ENCODE results near the gene ADAP1.
A peak's percentile ranks its signal among the peaks of the same experiment; 100 is the strongest.

ADAP1 gene

DNA sequence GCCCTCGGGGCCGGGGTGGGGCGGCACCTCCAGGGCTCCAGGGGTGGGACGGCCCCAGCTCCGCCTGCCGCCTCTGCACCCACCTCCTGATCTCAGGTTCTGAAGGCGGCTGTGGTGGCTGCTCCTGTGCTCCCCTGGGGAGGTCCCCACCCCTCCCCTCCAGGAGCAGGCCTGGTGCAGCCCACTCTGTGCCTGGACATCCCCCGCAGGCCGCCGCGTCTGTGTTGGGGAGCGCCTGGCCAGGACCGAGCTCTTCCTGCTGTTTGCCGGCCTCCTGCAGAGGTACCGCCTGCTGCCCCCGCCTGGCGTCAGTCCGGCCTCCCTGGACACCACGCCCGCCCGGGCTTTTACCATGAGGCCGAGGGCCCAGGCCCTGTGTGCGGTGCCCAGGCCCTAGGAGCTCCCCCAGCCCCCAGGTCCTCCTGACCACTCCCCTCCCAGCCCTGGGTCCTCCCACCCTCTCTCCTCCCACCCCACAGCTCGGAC lies 34.0 kb upstream of the ADAP1 start:
- DNase-seq: no peak

GRCh38 chr7:987909-988308 lies 33.4 kb upstream of the ADAP1 start:
- DNase-seq: no peak

- DNase-seq: no peak
Measured at GRCh38 chr7:986766-987751, 32.6 kb upstream of the ADAP1 start.

- peak in 1 of 2 experiments; percentile 39 for DNase-seq
Measured at GRCh38 chr7:985915-986741, 31.6 kb upstream of the ADAP1 start.

DNA sequence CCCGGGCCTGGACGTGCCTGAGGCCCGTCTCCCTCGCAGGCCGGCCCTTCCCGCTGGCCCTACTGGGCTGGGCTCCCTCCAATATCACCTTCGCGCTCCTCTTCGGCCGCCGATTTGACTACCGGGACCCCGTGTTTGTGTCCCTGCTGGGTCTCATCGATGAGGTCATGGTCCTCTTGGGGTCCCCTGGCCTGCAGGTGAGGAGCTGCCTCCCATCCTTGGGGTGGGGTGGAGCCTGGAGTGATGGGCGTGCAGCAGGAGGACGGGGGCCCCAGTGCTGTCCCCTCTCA lies 30.6 kb upstream of the ADAP1 start:
- DNase-seq: no peak

DNA sequence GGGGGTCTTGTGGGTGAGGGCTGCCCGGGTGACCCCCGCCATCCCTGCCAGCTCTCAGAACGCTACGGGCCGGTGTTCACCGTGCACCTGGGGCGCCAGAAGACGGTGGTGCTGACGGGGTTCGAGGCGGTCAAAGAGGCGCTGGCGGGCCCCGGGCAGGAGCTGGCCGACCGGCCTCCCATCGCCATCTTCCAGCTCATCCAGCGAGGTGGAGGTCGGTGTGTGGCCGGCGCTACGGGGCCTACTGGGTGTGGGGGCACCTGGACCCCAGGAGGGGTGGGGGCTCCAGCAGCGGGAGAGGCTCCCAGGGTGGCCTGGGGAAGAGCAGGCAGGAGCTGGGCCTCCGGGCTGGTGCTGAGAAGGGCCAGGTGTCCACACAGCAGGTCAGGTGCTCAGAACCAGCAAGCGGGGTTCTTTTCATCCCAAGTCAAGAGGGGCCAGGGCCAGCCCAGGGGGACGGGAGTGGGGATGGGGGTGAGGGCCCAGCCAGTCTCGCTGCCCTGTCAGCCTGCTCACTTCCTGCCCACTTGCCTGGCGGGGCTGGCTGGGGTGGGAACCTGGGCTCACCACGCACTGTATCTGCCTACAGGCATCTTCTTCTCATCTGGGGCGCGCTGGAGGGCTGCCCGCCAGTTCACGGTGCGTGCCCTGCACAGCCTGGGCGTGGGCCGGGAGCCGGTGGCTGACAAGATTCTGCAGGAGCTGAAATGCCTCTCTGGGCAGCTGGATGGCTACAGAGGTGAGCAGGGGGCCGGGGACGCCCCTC lies 30.1 kb upstream of the ADAP1 start:
- DNase-seq: no peak

- DNase-seq: no peak
Measured at GRCh38 chr7:983616-984071, 29.2 kb upstream of the ADAP1 start.

GRCh38 chr7:983004-983615 lies 28.6 kb upstream of the ADAP1 start, which contains the start of gene CYP2W1:
Gene CYP2W1, plus strand, starts transcription at chr7:983181. Its CDS starts 31 bp downstream, at chr7:983212.
- no peak for DNase-seq

DNA sequence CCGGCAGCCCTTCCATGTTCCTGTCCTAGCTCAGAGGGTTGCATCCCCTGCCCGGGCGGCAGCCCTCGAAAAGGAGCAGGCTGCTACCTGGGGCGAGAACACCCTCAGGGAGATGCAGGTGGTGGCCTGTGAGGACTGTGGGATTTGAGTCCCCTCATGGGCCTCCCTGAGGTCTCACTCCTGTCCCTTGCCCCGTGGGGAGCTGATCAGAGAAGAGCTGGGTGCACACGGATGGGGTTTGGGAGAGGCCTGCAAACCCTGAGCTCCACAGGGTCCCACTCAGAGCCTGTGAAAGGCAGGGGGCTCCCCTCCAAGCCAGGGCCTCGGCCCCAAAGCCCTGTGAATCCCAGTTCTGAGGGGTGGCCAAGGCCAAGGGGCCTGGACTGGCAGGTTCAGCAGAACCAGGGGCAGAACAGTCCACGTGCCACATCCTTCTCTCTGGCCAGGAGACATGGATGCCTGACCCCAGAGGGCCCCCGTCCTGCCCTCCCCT lies 28.1 kb upstream of the ADAP1 start:
- DNase-seq: no peak

DNA sequence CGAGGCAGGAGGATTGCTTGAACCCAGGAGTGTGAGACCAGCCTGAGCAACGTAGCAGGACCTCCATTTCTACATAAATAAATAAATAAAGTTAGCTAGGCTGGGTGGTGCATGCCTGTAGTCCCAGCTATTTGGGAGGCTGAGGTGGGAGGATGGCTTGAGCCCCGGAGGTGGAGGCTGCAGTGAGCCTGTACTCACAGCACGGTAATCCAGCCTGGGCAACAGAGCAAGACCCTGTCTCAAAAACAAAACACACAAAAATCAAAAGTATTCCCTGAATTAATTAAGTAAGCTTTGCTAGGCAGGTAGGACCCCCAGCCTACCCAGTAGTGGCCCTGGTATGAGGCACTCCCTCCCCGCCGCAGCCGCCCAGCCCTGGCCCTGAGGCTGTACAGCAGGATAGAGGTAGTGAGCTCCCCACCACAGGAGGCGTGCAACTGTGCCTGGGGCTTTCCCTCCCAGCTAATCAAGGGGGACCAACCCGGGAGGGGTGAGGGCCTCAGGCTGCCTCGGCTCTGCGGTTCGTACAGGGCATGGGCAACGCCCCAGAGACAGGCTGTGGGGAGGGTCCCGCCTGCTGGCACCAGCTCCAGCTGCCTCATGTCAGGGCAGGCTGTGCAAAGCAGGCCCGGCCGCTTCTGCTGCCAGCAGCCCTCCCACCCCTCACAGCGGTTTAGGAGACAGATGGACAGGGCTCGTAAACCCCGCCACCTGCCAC lies 27.5 kb upstream of the ADAP1 start:
- no peak for DNase-seq

DNA sequence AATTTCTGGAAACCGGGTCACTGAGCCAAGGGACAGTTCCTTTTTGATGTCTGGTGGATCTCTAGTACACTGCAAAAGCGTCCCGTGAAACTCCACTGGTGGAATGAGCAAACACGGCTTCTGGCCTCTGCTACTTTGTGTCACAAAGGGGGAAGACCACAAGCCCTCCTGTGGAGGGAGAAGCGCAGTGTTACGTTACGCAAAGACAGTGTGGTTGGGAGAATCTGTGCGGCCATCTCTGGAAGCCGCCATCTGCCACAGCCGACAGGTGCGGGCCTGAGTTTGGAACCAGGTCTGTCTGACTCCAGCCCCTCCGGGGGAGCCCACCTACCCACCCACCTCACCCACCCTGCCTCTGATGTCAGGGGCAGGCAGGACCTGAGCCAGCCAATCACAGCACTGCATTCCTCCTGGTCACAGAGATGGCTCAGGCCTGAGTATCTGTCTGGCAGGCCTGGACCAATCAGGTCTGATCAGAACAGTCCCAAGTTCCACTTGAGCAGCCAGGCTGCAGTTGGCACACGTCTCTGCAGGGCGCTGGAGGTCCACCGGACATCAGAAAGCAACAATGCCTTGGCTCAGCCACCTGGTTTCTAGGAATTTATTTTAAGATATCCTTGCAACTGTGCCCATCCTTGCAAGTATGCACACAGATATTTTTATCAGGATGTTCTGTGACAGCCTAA lies 25.5 kb upstream of the ADAP1 start:
- DNase-seq: no peak

- DNase-seq: no peak
Measured at GRCh38 chr7:979151-979550, 24.7 kb upstream of the ADAP1 start.

DNA sequence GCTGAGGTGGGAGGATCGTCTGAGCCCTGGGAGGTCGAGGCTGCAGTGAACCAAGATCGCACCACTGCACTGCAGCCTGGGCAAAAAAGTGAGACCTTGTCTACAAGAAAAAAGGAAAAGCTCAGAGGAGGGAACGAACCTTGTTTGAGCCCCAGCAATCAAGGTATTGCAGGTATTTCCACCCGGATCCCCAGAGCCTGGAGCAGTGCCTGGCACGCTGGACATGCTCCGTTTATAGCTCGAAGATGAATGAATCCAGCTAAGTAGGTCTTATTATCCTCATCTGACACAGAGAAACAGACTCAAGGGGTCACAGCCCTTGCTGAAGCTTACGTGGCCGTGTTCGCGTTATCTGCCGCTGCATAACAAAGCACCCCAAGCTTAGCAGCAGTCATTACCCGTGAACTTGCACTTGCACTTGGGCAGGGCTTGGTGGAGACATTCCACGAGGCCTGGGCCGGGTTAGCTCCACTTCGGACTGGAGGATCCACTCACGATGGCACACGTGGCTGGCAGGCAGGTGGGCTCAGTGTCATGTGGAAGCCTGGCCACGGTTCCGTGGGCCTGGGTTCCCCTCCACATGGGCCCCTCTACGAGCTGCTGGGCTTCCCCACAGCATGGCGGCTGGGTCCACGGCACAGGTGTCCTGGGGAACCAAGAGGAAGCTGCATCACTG lies 24.1 kb upstream of the ADAP1 start:
- no peak for DNase-seq

DNA sequence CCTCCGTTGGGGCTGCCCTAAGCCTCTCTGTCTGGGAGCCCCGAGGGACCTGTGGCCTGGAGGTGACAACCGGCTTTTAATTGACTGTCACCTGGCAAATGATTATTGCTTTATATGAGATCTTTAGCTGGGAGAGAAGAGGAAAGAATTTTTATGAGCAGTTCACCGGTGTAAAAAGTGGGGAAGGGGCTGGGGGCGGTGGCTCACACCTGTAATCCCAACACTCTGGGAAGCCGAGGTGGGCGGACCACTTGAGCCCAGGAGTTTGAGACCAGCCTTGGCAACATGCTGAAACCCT lies 23.5 kb upstream of the ADAP1 start:
- no peak for DNase-seq

- no peak for DNase-seq
Measured at GRCh38 chr7:977326-978048, 23.0 kb upstream of the ADAP1 start.

GRCh38 chr7:976901-977325 lies 22.4 kb upstream of the ADAP1 start:
- no peak for DNase-seq

DNA sequence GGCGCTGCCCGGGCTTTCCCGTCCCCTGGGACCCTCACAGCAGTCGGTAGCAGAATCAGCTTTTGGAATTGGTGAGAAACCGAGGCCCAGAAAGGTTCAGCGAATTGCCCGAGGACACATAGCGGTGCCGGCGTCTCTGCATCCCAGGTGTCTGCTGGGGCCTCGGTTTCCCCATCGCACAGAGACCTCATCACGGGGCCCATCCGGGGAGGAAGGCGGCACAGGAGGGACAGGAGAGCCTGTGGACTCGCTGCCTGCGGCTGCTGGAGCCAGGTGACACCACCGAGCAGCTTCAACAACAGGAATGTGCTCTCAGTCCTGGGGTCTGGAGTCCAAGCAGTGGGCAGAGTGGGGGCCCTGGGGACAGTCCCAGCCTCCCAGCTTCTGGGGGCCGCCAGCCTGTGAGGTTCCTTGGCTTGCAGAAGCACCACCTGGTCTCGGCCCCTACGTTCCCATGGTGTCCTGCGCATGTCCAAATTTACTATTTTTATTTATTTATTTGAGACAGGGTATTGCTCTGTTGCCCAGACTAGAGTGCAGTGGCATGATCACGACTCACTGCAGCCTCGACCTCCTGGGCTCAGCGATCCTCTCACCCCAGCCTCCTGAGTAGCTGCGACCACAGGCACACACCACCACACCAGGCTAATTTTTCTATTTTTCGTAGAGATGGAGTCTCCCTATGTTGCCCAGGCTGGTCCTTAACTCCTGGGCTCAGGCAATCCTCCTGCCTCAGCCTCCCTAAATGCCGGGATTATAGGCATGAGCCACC lies 21.4 kb upstream of the ADAP1 start:
- no peak for DNase-seq

- peak; percentile 55 to 82 for DNase-seq
Measured at GRCh38 chr7:974820-975681, 20.6 kb upstream of the ADAP1 start, which contains the start of gene COX19. Gene COX19, minus strand, starts transcription at chr7:975549. Its CDS starts 40 bp downstream, at chr7:975509.

Data from SW 1271 (cell line).